Measurements from ENCODE around the gene NYAP2.
A peak's percentile ranks its signal among the peaks of the same experiment; 100 is the strongest.

The NYAP2 gene

GRCh38 chr2:225497166-225497565 is 97.7 kb downstream of the NYAP2 start:
- Histone ChIP-seq H3K4me2 (ENCODE audit: insufficient read depth, low read length, poor library complexity, severe bottlenecking) (peak overlapping the region; percentile 11), H3K36me3 (replicated peaks in 1 of 2; ENCODE audit: control insufficient read depth in 2 of 2, insufficient read depth in 2 of 2, low read length in 2 of 2) (no peaks in the 10 kb centered on the region), H3K9ac (ENCODE audit: low read depth, low read length, poor library complexity) (no peak overlapping the region), H2BK15ac (ENCODE audit: low read length) (no peak overlapping the region), H3K27me3 (ENCODE audit: control insufficient read depth in 3 of 3, insufficient read depth in 3 of 3, low read depth in 1 of 3, low read length in 3 of 3) (no peaks in the 10 kb centered on the region), H4K91ac (ENCODE audit: low read depth, low read length, poor library complexity) (no peak overlapping the region), H4K8ac (ENCODE audit: low read depth, low read length) (no peak overlapping the region), H3K9me3 (replicated peaks in 1 of 2; ENCODE audit: control insufficient read depth in 2 of 2, insufficient read depth in 1 of 2, low read depth in 1 of 2, low read length in 2 of 2) (no peaks in the 10 kb centered on the region), H2BK120ac (ENCODE audit: low read depth, low read length) (no peak overlapping the region), H3K4ac (ENCODE audit: low read length) (no peak overlapping the region), H3K18ac (ENCODE audit: low read length) (no peak overlapping the region), H3K23ac (ENCODE audit: low read depth, low read length, poor library complexity) (no peak overlapping the region), H2AFZ (ENCODE audit: low read length) (no peak overlapping the region), H2BK5ac (ENCODE audit: low read length) (no peak overlapping the region), H3K4me3 (ENCODE audit: low read length in 2 of 2) (no peak overlapping the region), H3K27ac (replicated peaks; ENCODE audit: low read length) (no peak overlapping the region), H3K14ac (ENCODE audit: low read length) (no peak overlapping the region), H3K4me1 (ENCODE audit: control insufficient read depth in 2 of 2, insufficient read depth in 1 of 2, low read depth in 1 of 2, low read length in 2 of 2) (no peaks in the 10 kb centered on the region), H2AK5ac (ENCODE audit: low read depth, low read length) (no peak overlapping the region), H3K79me1 (ENCODE audit: low read depth, low read length) (no peaks in the 10 kb centered on the region), H2BK12ac (ENCODE audit: low read length) (no peak overlapping the region)
- no CpG with 5 or more reads among the region's 3 CpGs for WGBS, 2 donors (ENCODE audit: extremely low coverage in 2 of 2, insufficient read length in 2 of 2, insufficient replicate concordance in 1 of 2)
- no peak for DNase-seq (ENCODE audit: low spot score)

- Histone ChIP-seq H2BK5ac (ENCODE audit: low read length) (no peak overlapping the region), H3K4ac (ENCODE audit: low read length) (no peak overlapping the region), H3K79me1 (ENCODE audit: low read depth, low read length) (no peaks in the 10 kb centered on the region), H2BK120ac (ENCODE audit: low read depth, low read length) (no peak overlapping the region), H3K4me3 (ENCODE audit: low read length in 2 of 2) (no peak overlapping the region), H3K27ac (replicated peaks; ENCODE audit: low read length) (no peak overlapping the region), H2BK12ac (ENCODE audit: low read length) (no peak overlapping the region), H2BK15ac (ENCODE audit: low read length) (no peak overlapping the region), H3K23ac (ENCODE audit: low read depth, low read length, poor library complexity) (no peak overlapping the region), H3K27me3 (ENCODE audit: control insufficient read depth in 3 of 3, insufficient read depth in 3 of 3, low read depth in 1 of 3, low read length in 3 of 3) (no peaks in the 10 kb centered on the region), H3K4me2 (ENCODE audit: insufficient read depth, low read length, poor library complexity, severe bottlenecking) (no peak overlapping the region), H2AK5ac (ENCODE audit: low read depth, low read length) (no peak overlapping the region), H3K4me1 (ENCODE audit: control insufficient read depth in 2 of 2, insufficient read depth in 1 of 2, low read depth in 1 of 2, low read length in 2 of 2) (no peaks in the 10 kb centered on the region), H3K9ac (ENCODE audit: low read depth, low read length, poor library complexity) (no peak overlapping the region), H4K8ac (ENCODE audit: low read depth, low read length) (no peak overlapping the region), H3K9me3 (replicated peaks in 1 of 2; ENCODE audit: control insufficient read depth in 2 of 2, insufficient read depth in 1 of 2, low read depth in 1 of 2, low read length in 2 of 2) (no peaks in the 10 kb centered on the region), H3K18ac (ENCODE audit: low read length) (no peak overlapping the region), H4K91ac (ENCODE audit: low read depth, low read length, poor library complexity) (no peak overlapping the region), H3K14ac (ENCODE audit: low read length) (no peak overlapping the region), H2AFZ (ENCODE audit: low read length) (no peak overlapping the region), H3K36me3 (replicated peaks in 1 of 2; ENCODE audit: control insufficient read depth in 2 of 2, insufficient read depth in 2 of 2, low read length in 2 of 2) (no peaks in the 10 kb centered on the region)
- DNase-seq (ENCODE audit: low spot score), result no peak
Observed at GRCh38 chr2:225501022-225501421, 101.5 kb downstream of the NYAP2 start.

- no peaks in the 10 kb centered on the region for H3K79me1 ChIP-seq (ENCODE audit: low read depth, low read length)
- H3K9me3 ChIP-seq (replicated peaks in 1 of 2; ENCODE audit: control insufficient read depth in 2 of 2, insufficient read depth in 1 of 2, low read depth in 1 of 2, low read length in 2 of 2), result no peaks in the 10 kb centered on the region
- no peak overlapping the region for H4K8ac ChIP-seq (ENCODE audit: low read depth, low read length)
- no peak overlapping the region for H2AK5ac ChIP-seq (ENCODE audit: low read depth, low read length)
- H3K14ac ChIP-seq (ENCODE audit: low read length), result no peak overlapping the region
- DNase-seq (ENCODE audit: low spot score), result no peak
- H2BK5ac ChIP-seq (ENCODE audit: low read length), result no peak overlapping the region
- no peaks in the 10 kb centered on the region for H3K4me1 ChIP-seq (ENCODE audit: control insufficient read depth in 2 of 2, insufficient read depth in 1 of 2, low read depth in 1 of 2, low read length in 2 of 2)
- no peak overlapping the region for H2BK15ac ChIP-seq (ENCODE audit: low read length)
- H3K4ac ChIP-seq (ENCODE audit: low read length), result no peak overlapping the region
- no peak overlapping the region for H2BK12ac ChIP-seq (ENCODE audit: low read length)
- H3K23ac ChIP-seq (ENCODE audit: low read depth, low read length, poor library complexity), result no peak overlapping the region
- H3K27ac ChIP-seq (replicated peaks; ENCODE audit: low read length), result no peak overlapping the region
- no peak overlapping the region for H3K4me3 ChIP-seq (ENCODE audit: low read length in 2 of 2)
- H3K4me2 ChIP-seq (ENCODE audit: insufficient read depth, low read length, poor library complexity, severe bottlenecking), result no peak overlapping the region
- no peak overlapping the region for H2AFZ ChIP-seq (ENCODE audit: low read length)
- no CpG with 5 or more reads among the region's 1 CpG for WGBS, 2 donors (ENCODE audit: extremely low coverage in 2 of 2, insufficient read length in 2 of 2, insufficient replicate concordance in 1 of 2)
- H3K9ac ChIP-seq (ENCODE audit: low read depth, low read length, poor library complexity), result no peak overlapping the region
- no peaks in the 10 kb centered on the region for H3K36me3 ChIP-seq (replicated peaks in 1 of 2; ENCODE audit: control insufficient read depth in 2 of 2, insufficient read depth in 2 of 2, low read length in 2 of 2)
- no peaks in the 10 kb centered on the region for H3K27me3 ChIP-seq (ENCODE audit: control insufficient read depth in 3 of 3, insufficient read depth in 3 of 3, low read depth in 1 of 3, low read length in 3 of 3)
- H2BK120ac ChIP-seq (ENCODE audit: low read depth, low read length), result no peak overlapping the region
- no peak overlapping the region for H3K18ac ChIP-seq (ENCODE audit: low read length)
- H4K91ac ChIP-seq (ENCODE audit: low read depth, low read length, poor library complexity), result no peak overlapping the region
Observed at GRCh38 chr2:225502971-225503370, 103.5 kb downstream of the NYAP2 start.

GRCh38 chr2:225510796-225511195 is 111.3 kb downstream of the NYAP2 start:
- Histone ChIP-seq H2BK15ac (ENCODE audit: low read length) (no peak overlapping the region), H4K8ac (ENCODE audit: low read depth, low read length) (no peak overlapping the region), H2BK5ac (ENCODE audit: low read length) (no peak overlapping the region), H3K23ac (ENCODE audit: low read depth, low read length, poor library complexity) (no peak overlapping the region), H3K9ac (ENCODE audit: low read depth, low read length, poor library complexity) (no peak overlapping the region), H2AK5ac (ENCODE audit: low read depth, low read length) (no peak overlapping the region), H3K14ac (ENCODE audit: low read length) (no peak overlapping the region), H2BK120ac (ENCODE audit: low read depth, low read length) (no peak overlapping the region), H3K4me2 (ENCODE audit: insufficient read depth, low read length, poor library complexity, severe bottlenecking) (no peak overlapping the region), H3K79me1 (ENCODE audit: low read depth, low read length) (no peaks in the 10 kb centered on the region), H3K4me3 (ENCODE audit: low read length in 2 of 2) (no peak overlapping the region), H3K27ac (replicated peaks; ENCODE audit: low read length) (no peak overlapping the region), H3K4ac (ENCODE audit: low read length) (no peak overlapping the region), H3K27me3 (ENCODE audit: control insufficient read depth in 3 of 3, insufficient read depth in 3 of 3, low read depth in 1 of 3, low read length in 3 of 3) (no peaks in the 10 kb centered on the region), H2AFZ (ENCODE audit: low read length) (no peak overlapping the region), H3K9me3 (replicated peaks in 1 of 2; ENCODE audit: control insufficient read depth in 2 of 2, insufficient read depth in 1 of 2, low read depth in 1 of 2, low read length in 2 of 2) (no peaks in the 10 kb centered on the region), H3K18ac (ENCODE audit: low read length) (no peak overlapping the region), H3K4me1 (ENCODE audit: control insufficient read depth in 2 of 2, insufficient read depth in 1 of 2, low read depth in 1 of 2, low read length in 2 of 2) (no peaks in the 10 kb centered on the region), H4K91ac (ENCODE audit: low read depth, low read length, poor library complexity) (no peak overlapping the region), H2BK12ac (ENCODE audit: low read length) (no peak overlapping the region), H3K36me3 (replicated peaks in 1 of 2; ENCODE audit: control insufficient read depth in 2 of 2, insufficient read depth in 2 of 2, low read length in 2 of 2) (no peaks in the 10 kb centered on the region)
- no CpG with 5 or more reads among the region's 1 CpG for WGBS, 2 donors (ENCODE audit: extremely low coverage in 2 of 2, insufficient read length in 2 of 2, insufficient replicate concordance in 1 of 2)
- DNase-seq (ENCODE audit: low spot score), result no peak
